GM11168 (cell line): ENCODE measurements around the gene PSMG4.

Source experiments
- in situ Hi-C: fragments of 300-500 bp; cut with MboI; formaldehyde crosslinking; loops from one replicate; pipeline ENCODE4 v1.12.0; 2022; ENCODE audit warnings: low sequenced_read_pairs; ENCODE audit not compliant: unreplicated experiment

The PSMG4 gene

GRCh38 chr6:3269281-3269975 is 10.7 kb downstream of the PSMG4 start:
- in situ Hi-C loops, result no loop called here

- in situ Hi-C loops, result no loop called here
Measured at GRCh38 chr6:3270258-3270657, 11.5 kb downstream of the PSMG4 start.

GRCh38 chr6:3271756-3272155 is 13.0 kb downstream of the PSMG4 start:
- in situ Hi-C loops, result no loop called here

DNA sequence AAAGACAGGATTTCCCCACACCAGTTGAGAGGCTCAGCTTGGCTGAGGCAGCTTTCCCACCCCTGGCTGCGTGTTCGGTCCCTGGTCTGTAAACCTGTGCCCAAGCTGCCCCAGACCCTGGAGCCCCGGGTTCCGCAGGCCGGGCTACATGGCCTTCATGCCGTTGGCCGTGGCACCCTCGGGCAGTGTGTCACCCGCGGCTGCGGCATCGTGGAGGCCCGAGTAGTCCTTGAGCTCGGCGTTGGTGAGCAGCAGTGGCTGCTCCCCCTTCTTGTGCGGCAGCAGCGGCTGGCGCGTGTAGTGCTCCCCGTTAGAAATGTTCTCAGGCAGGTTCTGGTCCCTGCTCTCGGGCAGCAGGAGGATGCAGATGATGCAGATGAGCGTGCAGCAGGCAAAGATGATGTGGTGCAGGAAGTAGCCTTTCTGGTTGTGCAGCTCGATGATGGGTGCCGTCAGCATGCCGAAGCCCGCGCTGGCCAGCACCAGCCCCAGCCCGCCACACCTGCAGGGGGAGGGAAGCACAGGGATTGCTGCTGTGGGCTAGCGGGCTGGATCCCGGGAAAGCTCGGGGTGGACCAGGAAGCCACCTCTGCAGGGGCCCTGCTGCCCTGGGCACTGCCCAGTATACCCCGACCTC is 14.3 kb downstream of the PSMG4 start:
- in situ Hi-C loops, result no loop called here

- in situ Hi-C loops, result no loop called here
Measured at GRCh38 chr6:3273707-3274521, 15.2 kb downstream of the PSMG4 start.

- in situ Hi-C loops, result loop anchor here (25.0 kb wide), 2 partner anchors 186 to 886 kb away; partner anchors contain the start of gene SLC22A23
Measured at GRCh38 chr6:3276174-3277167, 17.7 kb downstream of the PSMG4 start.

DNA sequence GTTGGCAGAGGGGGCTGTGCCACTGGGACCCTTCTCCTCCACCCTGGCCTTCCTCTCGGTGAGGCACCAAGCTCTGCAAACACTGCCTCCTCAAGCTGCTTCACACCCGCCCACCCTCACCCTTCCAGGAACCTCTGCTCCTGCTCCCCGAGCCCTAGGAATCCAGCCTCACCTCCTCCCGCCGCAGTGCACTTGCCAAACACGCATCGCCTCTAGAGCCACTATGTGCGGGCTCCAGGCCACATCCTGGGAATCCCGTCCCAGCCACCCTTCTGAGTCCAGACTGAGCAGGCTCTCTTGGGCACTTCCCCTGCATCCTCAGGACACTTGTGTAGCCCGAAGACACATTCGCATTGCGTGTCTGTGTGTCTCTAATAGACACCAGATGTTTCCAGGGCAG is 18.5 kb downstream of the PSMG4 start:
- in situ Hi-C loops, result loop anchor here (25.0 kb wide), 2 partner anchors 185 to 885 kb away; partner anchors contain the start of gene SLC22A23

DNA sequence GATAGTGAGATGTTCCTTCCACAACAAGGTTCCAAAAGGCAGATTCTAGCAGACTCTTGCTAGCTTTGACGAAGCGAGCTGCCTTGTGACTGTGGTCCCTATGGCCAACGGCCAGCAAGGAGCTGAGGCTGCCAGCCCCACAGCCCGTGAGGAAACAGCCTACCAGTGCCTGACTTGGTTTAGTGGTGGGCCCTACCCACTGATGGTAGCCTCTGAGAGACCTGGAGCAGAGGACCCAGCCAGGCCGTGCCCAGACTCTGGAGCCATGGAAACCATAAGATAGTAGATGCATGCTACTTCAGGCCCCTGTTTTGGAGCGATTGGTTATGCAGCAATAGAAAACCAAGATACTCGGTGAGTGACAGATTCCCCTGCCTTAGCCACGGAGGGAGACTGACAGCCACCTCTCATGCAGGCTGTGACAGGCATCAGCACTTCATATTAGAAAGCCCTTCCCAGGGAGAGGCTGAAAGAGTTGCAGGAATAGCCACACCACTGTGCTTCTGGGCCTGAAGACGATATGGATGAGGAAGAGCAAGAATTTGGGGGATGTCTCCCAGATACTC is 19.2 kb downstream of the PSMG4 start:
- in situ Hi-C loops, result loop anchor here (25.0 kb wide), 2 partner anchors 184 to 884 kb away; partner anchors contain the start of gene SLC22A23

DNA sequence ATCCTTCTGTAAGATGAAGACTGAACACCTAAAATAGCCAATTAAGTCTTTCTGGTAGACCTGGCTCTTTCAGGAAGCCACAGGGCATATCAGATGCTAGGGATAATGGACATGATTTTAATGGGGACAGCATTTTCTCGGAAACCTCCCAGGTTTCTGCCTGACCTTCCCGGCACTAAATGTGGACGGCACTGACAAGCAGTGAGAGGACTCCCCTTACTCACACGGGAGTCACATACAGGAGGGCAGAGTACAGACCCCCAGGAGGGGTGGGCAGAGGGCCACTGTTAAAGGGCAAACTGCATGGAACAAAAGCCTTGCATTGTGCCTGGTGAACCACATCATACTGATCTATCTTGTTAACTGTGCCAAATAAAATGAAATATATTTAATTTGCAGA is 19.9 kb downstream of the PSMG4 start:
- in situ Hi-C loops, result loop anchor here (25.0 kb wide), 2 partner anchors 184 to 884 kb away; partner anchors contain the start of gene SLC22A23

DNA sequence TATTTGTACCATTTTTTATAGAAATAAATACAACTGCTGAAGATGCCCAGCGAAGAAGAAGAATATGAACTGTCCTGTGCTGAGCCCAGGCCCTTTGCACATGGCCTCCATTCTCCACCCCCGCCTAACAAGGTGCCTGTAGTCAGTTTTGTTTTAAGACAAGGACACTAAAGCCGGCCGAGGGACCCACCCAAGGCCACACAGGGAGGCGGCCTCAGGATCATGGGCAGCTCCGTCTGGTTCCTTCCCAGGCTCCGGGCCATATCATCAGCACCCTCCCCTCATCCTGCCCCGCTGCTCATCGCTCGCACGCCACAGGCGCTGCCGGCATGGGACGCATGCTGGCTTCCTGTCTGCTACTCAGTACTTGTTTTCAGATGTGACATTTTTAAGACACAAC is 21.3 kb downstream of the PSMG4 start:
- in situ Hi-C loops, result loop anchor here (5.0 to 25.0 kb wide), 3 partner anchors 182 to 882 kb away; partner anchors contain the start of gene SLC22A23

GRCh38 chr6:3280866-3281465 is 22.2 kb downstream of the PSMG4 start:
- in situ Hi-C loops, result loop anchor here (5.0 to 25.0 kb wide), 3 partner anchors 181 to 881 kb away; partner anchors contain the start of gene SLC22A23

DNA sequence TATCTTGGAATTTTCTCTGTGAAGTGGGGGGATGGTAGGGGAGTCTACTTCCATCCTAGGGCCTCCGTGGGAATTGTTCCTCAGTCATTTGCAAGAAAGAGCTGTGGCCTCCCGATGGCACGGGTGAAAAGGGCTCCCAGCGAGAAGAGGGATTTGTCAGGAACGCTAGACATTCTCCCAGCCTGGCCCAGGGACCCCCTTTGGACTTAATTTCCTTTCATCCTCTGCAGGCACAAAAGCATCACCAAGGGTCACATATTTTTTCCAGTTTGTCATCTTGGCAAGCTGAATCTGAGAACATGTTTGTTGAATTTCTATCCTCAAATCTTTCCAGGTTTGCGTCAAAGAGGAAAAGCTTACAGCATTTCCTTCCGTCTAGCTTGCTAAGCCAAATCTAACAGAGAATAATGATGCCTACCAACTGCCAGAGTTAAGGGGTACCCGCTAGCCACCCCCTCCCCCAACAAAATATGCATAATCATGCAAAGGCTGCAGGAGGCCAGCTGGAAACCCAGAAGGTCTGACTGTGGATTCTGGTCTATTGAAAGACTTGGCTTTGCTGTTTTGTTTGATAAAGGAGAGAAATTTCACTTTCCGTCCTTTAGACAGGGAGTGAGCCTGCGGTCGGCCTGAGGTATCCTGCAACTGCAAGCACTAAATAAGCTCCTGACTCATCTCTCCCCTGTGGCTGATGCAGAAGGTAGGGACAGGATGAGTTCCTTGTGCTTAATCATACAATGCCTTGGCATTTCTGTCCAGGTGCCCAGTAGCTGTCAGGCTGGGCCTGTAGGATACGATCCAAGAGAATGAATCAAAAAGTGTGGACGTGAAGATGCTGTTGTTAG is 23.1 kb downstream of the PSMG4 start:
- in situ Hi-C loops, result loop anchor here (5.0 to 25.0 kb wide), 3 partner anchors 180 to 880 kb away; partner anchors contain the start of gene SLC22A23

GRCh38 chr6:3282476-3283236 is 23.9 kb downstream of the PSMG4 start:
- in situ Hi-C loops, result loop anchor here (5.0 to 25.0 kb wide), 3 partner anchors 180 to 880 kb away; partner anchors contain the start of gene SLC22A23

DNA sequence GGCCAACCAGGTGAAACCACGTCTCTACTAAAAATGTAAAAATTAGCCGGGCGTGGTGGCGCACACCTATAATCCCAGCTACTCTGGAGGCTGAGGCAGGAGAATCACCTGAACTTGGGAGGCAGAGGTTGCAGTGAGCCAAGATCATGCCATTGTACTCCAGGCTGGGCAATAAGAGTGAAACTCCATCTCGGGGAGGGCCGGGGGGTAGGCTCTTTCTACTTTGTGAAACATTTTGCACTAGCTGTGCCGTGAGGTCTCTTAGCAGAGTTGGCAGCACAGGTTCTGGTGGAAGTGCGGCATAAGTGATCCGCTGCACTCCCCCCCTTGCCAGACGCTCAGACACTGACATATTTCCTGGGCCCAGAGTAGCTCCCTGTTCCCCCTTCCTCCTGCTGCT is 24.5 kb downstream of the PSMG4 start:
- in situ Hi-C loops, result loop anchor here (5.0 to 25.0 kb wide), 3 partner anchors 179 to 879 kb away; partner anchors contain the start of gene SLC22A23

- in situ Hi-C loops, result loop anchor here (5.0 to 25.0 kb wide), 3 partner anchors 178 to 878 kb away; partner anchors contain the start of gene SLC22A23
Measured at GRCh38 chr6:3283641-3284435, 25.1 kb downstream of the PSMG4 start.

GRCh38 chr6:3284436-3284876 is 25.7 kb downstream of the PSMG4 start:
- in situ Hi-C loops, result loop anchor here (5.0 to 25.0 kb wide), 3 partner anchors 178 to 878 kb away; partner anchors contain the start of gene SLC22A23
